ENCODE results near the gene BNC2.
"Not testable (repeated sequence)": the region's sequence is repeated elsewhere in the genome, so short reads cannot be mapped to it uniquely, and the experiment has no call there.

BNC2 gene, protein sequence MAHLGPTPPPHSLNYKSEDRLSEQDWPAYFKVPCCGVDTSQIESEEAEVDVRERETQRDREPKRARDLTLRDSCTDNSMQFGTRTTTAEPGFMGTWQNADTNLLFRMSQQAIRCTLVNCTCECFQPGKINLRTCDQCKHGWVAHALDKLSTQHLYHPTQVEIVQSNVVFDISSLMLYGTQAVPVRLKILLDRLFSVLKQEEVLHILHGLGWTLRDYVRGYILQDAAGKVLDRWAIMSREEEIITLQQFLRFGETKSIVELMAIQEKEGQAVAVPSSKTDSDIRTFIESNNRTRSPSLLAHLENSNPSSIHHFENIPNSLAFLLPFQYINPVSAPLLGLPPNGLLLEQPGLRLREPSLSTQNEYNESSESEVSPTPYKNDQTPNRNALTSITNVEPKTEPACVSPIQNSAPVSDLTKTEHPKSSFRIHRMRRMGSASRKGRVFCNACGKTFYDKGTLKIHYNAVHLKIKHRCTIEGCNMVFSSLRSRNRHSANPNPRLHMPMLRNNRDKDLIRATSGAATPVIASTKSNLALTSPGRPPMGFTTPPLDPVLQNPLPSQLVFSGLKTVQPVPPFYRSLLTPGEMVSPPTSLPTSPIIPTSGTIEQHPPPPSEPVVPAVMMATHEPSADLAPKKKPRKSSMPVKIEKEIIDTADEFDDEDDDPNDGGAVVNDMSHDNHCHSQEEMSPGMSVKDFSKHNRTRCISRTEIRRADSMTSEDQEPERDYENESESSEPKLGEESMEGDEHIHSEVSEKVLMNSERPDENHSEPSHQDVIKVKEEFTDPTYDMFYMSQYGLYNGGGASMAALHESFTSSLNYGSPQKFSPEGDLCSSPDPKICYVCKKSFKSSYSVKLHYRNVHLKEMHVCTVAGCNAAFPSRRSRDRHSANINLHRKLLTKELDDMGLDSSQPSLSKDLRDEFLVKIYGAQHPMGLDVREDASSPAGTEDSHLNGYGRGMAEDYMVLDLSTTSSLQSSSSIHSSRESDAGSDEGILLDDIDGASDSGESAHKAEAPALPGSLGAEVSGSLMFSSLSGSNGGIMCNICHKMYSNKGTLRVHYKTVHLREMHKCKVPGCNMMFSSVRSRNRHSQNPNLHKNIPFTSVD

DNA sequence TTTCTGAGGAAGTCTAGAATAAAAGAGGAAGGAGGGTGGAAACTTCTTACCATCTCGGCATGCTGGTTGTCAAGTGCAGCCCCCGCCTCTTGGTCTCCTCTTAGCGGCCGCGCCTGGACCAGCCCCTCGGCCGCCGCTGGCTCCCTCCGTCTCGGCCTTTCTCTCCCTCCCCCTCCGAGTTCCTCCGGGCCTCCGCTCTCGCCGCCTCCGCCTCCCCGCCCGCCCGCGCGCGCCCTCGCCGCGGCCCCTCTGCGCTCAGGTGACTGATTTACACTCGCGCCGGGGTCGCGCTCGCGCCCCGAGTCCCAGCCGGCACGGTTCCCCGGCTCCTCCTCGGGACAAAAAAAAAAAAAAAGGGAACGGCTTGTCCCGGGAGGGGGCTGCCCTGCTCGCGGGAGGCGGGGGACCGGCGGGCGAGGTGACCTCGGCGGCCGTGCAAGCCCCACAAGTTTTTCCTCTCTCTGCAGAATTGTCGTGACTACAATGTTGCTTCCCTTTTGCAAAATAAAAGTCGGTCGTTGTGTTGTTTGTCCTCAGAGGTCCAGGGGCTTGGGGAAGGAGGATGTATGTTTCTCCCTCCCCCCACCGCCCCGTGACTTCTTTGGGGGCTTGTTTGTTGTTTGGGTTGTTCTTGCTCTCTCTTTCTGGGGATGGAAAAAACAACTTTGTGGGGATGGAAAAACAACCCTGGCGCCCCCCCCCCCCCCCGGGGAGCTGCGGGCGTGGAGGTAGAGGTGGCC, at the start of gene BNC2:
Gene BNC2, minus strand, starts transcription at position 75 of the 740 bp plus-strand sequence. Its CDS starts 22 bp downstream, at position 53.
- no peak for DNase-seq (ENCODE audit: low read depth)

DNA sequence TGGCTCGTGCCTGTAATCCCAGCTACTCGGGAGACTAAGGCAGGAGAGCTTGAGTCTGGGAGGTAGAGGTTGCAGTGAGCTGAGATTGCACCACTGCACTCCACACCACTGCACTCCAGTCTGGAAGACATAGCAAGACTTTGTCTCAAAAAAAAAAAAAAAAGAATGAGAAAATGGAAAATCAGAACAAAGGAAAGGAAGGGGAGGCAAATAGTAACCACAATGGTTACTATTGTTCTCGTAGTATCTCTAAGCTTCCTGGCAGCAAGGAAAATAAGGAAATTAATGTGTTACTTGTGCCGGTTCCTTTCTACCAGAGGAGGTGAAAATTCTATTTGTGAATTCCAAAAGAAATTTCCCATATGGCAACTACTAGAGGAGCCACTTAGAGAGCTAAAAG, 48.5 kb upstream of the BNC2 start:
- no peak for DNase-seq (ENCODE audit: low read depth)

DNA sequence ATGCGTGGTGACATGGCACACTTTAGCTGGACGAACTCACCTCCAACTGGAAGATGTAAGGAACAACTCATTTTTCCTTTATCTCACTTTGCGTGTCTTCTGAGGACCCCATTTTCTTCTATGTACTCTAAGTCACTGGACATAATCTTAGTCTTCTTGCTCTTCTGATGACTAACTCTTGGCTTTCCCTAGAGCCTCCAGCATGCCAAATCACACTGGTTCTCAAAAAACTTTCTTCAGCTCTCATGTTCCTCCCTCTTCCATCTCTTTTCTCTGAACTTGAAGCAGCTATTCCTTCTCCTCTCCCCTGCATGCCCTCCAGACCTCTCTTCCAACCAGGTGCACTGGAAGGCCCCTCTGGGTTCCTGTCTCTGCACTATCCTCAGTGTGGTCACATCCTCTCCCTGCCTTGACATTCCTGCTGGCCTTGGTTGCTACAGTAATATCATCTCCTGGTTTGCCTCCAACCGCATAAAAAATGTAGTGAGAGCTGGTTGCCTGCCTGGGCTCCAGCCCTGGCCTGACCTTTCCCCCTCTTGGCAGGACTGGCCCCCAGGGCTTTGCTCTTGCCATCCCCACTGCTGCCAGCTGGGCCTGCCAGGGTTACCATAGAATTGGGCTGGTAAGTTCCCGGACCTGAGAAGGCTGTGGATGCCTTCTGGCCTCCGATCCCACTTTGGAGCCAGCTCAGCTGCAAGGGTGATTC, 44.8 kb upstream of the BNC2 start:
- no peak for DNase-seq (ENCODE audit: low read depth)

DNA sequence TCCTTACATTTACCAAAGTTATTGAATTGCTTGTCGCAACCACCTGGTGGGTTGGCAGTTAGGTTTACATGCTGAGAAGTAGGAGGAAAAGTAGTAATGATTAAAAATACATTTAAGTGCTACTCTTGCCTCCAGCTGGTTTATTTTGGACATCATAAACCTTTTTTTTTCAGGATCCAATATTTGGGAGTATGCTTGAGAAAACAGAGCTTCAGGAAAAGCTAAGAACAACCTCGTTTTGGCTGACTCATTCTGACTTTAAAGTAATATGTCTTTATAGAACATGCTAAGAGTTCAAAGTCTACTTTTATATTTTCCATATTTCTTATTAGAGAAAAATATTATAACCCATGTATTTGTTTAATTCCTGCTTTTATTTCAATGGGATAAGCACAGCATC, 41.7 kb upstream of the BNC2 start:
- DNase-seq (ENCODE audit: low read depth) = no peak

DNA sequence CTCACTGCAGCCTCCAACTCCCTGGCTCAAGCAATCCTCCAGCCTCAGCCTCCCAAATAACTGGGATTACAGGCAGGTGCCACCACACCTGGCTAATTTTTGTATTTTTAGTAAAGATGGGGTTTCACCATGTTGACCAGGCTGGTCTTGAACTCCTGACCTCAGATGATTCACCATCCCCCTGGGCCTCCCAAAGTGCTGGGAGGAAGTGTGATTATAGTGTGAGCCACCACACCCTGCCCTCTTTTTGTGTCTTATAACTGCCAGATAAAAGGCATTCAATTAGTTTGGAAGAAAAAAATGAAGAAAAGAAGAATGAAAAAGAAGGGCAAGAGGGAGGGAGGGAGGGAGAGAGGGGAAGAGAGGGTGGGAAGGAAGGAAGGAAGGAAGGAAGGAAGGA, 37.7 kb upstream of the BNC2 start:
- DNase-seq (ENCODE audit: low read depth) = not testable (repeated sequence)

DNA sequence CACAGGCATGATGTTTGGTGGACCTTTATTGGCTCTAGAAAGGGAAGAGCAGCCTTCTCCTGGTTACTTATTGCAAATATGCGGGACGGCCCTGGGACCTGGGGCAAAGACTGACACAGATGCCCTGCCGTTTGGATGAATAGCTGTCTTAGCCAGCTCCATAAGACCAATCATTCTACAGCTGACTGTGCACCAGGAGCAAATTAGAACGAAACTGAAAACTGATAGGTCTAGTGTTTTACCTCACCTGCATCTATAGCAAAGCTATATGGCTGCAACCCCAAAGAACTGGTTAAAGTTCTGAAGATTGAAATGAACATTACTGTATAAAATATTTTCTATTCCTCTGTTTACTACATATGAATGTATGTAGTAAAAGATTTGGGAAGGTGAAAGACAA, 34.2 kb upstream of the BNC2 start:
- no peak for DNase-seq (ENCODE audit: low read depth)

DNA sequence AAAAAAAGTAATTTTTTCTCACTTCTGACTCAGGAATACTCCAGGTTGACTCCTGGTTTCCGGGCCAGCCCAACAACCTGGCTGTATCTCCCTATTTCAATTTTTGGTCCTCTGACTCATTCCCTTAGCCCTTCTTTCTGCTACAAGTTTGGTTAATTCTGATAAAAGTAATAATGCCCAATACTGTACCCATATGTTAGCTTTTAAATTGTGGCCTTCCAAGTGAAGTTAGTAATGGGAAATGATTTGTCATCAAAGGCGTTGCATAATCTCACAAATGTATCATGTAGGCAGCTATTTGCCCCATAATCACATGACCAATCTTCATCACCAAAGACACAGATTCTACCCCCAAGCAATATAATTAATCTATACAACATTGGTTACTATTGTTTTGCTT, 31.1 kb upstream of the BNC2 start:
- no peak for DNase-seq (ENCODE audit: low read depth)

DNA sequence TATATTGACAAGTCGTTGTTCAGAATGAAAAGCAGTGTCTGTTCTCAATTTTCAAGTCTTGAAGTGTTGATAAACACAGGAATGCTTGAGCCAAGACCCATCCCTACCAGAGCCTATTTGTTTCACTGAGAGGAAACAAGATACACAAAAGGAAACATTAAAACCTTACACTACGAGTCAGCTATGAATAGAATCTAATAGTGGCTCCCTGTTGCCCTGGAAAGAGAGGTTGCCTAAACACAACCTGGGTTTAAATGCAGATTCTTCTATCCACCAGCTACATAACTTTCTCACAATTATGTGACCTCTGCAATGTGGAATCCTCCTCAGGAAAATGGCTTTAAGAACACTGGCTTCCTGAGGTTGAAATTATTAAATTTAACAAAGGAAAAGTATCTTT, 29.1 kb upstream of the BNC2 start:
- DNase-seq (ENCODE audit: low read depth) = no peak

DNA sequence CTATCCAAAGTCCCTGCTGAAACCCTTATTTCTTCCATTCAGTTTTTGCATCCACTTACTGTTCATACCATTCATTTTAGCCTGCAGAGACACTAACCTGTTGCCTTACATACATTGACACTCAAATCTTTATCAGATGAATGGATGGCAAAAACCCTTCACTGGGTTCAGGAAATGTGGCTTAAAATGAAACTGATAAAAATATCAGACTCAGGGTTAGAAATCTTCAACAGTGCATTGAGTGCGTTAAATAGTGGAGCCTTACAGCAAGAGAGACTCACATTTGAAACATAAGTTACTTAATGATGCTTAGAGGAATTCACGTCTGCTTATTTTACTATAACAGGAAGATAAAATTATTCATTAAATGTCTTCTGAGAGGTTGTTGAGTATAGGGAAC, 28.0 kb upstream of the BNC2 start:
- DNase-seq (ENCODE audit: low read depth) = no peak

DNA sequence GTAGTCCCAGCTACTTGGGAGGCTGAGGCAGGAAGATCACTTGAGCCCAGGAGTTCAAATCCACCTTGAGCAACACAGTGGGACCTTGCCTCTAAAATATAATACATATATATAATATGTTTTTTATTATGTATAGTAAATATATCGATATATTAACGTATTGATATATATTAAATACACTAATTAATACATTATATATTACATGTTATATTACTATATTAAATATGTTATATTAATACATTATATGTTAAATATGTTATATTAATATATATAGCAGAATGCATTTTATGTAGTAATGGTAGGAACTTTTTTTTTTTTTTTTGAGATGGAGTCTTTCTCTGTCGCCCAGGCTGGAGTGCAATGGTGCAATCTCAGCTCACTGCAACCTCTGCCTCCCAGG, 18.1 kb upstream of the BNC2 start:
- no peak for DNase-seq (ENCODE audit: low read depth)

DNA sequence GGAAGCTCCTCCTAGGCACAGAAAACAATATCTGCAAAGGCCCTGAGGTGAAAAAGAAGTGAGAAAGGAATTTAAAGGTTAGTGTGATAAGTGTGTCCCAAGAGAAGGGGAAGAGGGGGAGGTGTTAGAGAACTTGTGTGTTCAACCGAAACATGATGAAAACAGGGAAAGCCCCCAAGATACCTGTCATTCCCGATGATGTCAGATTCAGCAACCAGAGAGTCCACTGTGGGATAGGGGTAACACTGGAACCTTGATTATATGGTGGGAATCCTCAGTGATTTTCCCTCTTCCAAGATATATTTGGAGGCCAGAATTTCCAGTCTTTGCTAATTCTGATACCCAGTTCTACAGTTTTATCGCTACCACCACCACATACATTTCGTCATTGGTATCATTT, 15.5 kb upstream of the BNC2 start:
- DNase-seq (ENCODE audit: low read depth) = no peak

DNA sequence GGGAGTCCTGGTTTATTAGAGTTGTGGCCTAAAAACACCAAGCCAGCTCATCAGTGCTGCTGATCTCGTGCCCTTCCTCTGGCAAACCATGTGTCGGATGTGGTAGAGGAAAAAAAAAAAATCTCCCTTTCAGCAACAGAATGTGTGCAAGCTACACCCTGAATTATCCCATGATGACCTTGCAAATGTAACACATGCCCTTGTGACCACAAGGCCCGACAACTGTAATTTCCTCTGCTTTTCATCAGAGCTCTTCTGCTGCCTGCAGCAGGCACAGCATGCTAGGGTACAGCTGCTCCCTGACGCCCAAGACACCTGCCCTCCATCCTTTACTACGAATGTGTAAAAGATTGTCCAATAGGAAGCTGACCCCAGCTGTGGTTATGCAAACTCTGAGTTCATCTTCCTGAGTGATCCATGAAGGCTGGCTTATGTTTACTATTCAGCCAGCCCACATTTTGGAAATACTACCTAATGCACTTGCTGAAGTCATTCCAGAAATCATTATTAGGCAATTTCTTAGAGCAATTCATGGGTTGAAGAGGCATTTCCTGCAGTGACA, 14.6 kb upstream of the BNC2 start:
- DNase-seq (ENCODE audit: low read depth) = no peak

DNA sequence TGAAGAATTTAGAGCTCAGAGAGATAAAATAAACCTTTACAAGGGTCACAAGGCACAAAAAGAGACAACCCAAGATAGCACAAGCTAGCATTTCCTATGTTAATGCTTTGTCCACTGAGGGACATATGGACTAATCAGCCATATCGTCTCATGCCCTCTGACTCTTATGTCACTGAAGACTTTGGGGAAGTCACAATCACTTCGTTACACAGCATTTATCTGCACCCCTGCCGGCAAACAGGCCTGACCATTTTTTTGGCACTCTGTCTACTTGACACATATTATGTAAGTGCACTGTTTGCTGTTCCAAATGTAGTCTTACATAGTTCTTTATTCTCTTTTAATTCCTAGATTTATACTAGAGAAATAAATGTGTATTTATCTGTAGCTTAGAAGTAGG, 13.9 kb upstream of the BNC2 start:
- no peak for DNase-seq (ENCODE audit: low read depth)

DNA sequence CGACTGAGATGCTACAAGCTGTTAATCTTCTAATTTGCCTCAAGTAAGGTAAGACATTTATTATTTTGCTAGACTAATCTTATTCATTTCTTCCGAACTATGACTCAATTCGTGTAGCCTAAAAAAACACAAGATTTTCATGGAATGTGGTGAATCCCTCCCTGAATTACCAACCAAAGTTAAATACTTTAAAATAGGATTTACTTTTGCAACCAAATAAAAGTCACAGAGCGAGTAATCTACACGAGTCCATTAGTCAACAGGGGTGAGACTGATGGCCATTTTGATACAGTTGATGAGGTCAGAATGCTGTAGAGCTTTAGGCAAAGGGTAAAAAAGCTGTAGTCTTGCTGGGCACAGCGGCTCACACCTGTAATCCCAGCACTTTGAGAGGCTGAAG, 13.1 kb upstream of the BNC2 start:
- no peak for DNase-seq (ENCODE audit: low read depth)

DNA sequence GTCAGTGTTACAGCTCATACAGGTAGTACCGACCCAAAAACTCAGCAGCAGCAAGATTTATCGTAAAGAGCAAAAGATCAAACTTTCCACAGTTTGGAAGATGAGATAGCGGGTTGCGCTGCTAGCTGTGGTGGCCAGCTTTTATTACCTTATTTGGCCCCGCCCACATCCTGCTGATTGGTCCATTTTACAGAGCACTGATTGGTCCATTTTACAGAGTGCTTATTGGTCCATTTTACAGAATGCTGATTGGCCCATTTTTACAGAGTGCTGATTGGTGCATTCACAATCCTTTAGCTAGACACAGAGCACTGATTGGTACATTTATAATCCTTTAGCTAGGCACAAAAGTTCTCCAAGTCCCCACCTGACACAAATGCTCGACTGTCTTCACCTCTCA, 12.0 kb upstream of the BNC2 start:
- not testable (repeated sequence) for DNase-seq (ENCODE audit: low read depth)

DNA sequence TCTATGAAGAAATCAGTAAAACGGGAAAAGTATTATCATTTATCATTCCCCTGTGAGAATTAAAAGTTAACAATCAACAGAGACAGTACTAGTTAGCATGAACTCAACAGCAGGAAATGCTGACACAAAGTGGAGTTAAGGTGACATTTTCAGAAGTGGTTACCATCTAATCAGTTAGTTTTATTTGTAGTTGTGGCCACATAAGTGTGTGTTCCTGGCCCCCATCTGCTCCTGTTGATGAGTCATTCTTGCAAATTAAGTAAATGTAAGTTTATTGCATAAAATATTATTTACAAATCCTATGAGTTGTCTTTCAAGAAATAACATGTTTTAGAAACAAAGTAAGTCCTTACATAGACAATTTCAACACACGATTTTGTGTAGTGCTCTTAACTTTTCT, 8.9 kb upstream of the BNC2 start:
- DNase-seq (ENCODE audit: low read depth) = no peak

DNA sequence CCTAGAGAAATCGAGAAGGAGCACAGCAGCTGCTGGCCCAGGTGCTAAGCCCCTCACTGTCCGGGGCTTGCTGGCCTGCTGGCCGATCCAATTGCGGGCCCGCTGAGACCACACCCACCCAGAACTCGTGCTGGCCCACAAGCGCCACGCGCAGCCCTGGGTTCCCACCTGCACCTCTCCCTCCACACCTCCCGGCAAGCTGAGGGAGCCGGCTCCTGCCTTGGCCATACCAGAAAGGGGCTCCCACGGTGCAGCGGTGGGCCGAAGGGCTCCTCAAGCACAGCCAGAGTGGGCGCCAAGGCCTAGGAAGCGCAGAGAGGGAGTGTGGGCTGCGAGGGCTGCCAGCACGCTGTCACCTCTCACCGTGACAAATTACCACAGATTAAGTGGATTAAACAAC, 6.8 kb upstream of the BNC2 start:
- no peak for DNase-seq (ENCODE audit: low read depth)

DNA sequence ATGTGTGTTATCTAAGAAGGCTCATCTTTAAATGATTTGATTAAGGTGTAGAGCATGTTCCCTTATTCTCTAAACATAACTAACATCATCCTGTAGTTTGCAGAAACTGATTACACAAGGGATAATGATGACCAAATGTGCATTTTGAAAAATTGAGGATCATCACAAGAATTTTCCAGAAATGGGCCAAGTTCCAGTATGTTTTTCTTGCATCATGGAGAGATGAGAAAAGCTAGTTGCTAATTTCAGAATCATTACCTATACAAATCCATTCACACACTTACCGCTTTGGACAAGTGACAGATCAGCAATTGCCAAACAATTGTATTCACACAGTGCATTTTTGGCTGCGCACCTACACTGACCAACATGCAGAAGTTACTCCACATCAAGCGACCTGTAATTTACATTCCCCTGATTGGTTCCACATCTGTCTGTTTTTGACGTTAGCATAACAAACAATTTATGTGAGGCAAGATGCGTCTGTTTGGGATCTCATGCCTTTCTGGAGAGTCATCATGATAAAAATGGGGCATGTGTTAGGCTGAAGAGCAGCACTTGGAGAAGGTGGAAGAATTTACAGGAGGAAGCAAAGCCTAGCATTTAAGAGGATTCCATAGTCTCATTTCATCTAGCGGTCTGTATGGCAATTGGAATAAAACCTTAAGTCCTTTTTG, 2.8 kb upstream of the BNC2 start:
- DNase-seq (ENCODE audit: low read depth) = no peak

DNA sequence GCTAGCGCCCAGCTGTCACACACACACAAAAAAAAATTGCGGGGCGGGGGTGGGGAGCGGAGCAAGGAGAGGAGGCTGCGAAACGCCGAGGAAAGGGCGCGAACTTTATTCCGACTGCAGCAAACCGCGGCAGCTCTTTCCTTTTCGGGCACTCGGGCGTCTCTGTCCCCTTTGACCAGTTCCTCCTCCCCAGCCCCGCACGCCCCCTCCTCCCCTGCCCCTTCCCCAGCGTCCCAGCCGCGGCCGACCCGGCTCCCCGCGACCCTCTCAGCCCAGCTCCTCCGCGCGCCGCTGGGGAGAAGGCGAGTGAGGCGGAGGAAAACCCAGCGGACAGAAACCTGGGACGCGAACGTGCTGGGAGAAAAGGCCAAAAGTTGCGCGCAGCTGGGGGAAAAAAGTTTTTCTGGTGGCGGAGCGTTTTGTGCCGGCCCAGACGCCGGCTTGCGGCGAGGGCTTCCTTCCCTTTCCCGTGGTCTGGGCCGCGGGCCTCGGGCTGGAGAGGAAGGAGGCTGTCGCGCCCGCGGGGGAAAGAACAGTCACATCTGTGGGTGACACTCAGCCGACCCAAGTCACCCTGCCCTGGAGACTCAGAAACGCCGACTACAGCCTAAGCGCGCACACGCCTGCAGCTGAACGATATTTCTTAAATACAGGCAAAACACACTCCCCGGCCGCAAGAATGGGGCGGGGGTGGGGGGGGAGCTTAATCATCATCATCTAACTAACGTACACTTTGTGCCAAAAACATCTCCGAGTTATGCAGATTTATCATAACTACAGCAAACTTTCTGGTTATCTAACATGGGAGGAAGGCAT, 1.1 kb upstream of the BNC2 start:
- no peak for DNase-seq (ENCODE audit: low read depth)

Data from stimulated activated CD8-positive, alpha-beta memory T cell treated with anti-CD3 and anti-CD28 coated beads, Interleukin-15, amount 100 ng/mL, for 1 hour (primary cell).